ENCODE results near the gene GAS1.

DNA sequence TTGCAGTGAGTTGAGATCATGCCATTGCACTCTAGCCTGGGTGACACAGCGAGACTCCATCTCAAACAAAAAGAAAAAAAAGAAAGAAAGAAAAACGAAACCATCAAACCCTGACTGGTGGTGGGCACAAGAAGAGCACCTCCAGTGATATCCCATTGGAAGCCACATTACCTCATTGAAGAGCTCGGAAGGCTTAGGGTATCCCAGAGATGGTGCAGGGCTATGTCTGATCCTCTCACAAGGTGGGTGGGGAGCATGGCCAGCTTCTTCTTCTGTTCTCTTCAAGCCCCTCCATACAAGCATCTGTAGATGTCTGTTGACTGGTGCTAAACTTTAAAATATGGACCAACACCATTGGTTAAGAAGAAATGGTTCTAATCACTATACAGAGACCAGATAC, 45.8 kb downstream of the GAS1 start:
- no peak for TF ChIP-seq CTCF (IDR thresholded peaks at IDR 0.05 in 8 of 11, conservative IDR thresholded peaks at IDR 0.05 in 3 of 11)
- no peak for TF ChIP-seq POLR2AphosphoS5 (IDR thresholded peaks at IDR 0.05)
- no peak for TF ChIP-seq POLR2A (IDR thresholded peaks at IDR 0.05)

All from spleen (tissue), 7 donors.